IMR-90 (cell line): Measurements from ENCODE around the gene SIK2. TPM values are rescaled to one million over a fixed set of nuclear protein-coding genes. Genes with fewer than 3 reads are reported as not detected.

Experiments used
- ATAC-seq: fragments of 200-7000 bp; cut with Tn5 transposase; 2 replicates; pipeline ENCODE4 v1.9.1; 2020; ENCODE audit warnings: low read depth, mild to moderate bottlenecking, moderate library complexity
- BruUV-seq: library from RNA; stranded (reverse); fragments of 400-500 nt; replicated peaks from 2 replicates; lab custom pipeline; 2021; lab: Mats Ljungman, UMichigan
- CTCF ChIA-PET: fragments of 300-600 bp; formaldehyde crosslinking; extraction: SDS; loops from one replicate; lab custom pipeline; 2021; ENCODE audit warnings: antibody characterized with exemption; lab: Yijun Ruan, JAX
- POLR2A ChIA-PET: fragments of 300-600 bp; sonication (Branson Sonifier 250); formaldehyde crosslinking; loops from one replicate; lab custom pipeline; 2022; ENCODE audit warnings: antibody characterized with exemption; ENCODE audit not compliant: unreplicated experiment; lab: Charles Lee
- DNase-seq: peaks from one replicate; pipeline ENCODE4 v3.0.0; 2013
- H2AFZ ChIP-seq: replicated peaks from 2 replicates; pipeline ENCODE3; 2013; ENCODE audit warnings: low read length, mild to moderate bottlenecking; ENCODE audit not compliant: poor library complexity
- H2AK5ac ChIP-seq: 2 replicates; pipeline ENCODE4 v1.6.1; 2013; ENCODE audit warnings: low read depth, low read length, inconsistent platforms
- H2AK9ac ChIP-seq: replicated peaks from 2 replicates; pipeline ENCODE3; 2013; ENCODE audit warnings: mild to moderate bottlenecking, low read depth, low read length, moderate library complexity; ENCODE audit not compliant: poor library complexity
- H2BK120ac ChIP-seq: 2 replicates; pipeline ENCODE4 v1.6.1; 2013; ENCODE audit warnings: low read depth, low read length, inconsistent platforms
- H2BK15ac ChIP-seq: 3 replicates; pipeline ENCODE4 v1.6.1; 2013; ENCODE audit warnings: low read depth, low read length, inconsistent platforms
- H2BK20ac ChIP-seq: 2 replicates; pipeline ENCODE4 v1.6.1; 2013; ENCODE audit warnings: low read depth, mild to moderate bottlenecking, inconsistent platforms, low read length, moderate library complexity
- H2BK5ac ChIP-seq: 2 replicates; pipeline ENCODE4 v1.6.1; 2013; ENCODE audit warnings: mild to moderate bottlenecking, low read depth, low read length, inconsistent platforms; ENCODE audit not compliant: poor library complexity, severe bottlenecking
- H3K14ac ChIP-seq: replicated peaks from 2 replicates; pipeline ENCODE4 v1.6.1; 2013; ENCODE audit warnings: low read depth, low read length, inconsistent platforms
- H3K18ac ChIP-seq: 2 replicates; pipeline ENCODE4 v1.6.1; 2013; ENCODE audit warnings: low read depth, low read length, control low read depth
- H3K23ac ChIP-seq: 2 replicates; pipeline ENCODE4 v1.6.1; 2013; ENCODE audit warnings: low read depth, low read length, inconsistent platforms
- H3K27ac ChIP-seq: 2 replicates; pipeline ENCODE4 v1.5.1; 2013; ENCODE audit warnings: mild to moderate bottlenecking, control low read depth, low read length; ENCODE audit not compliant: insufficient read depth
- H3K27me3 ChIP-seq: 2 replicates; pipeline ENCODE4 v1.6.1; 2013; ENCODE audit warnings: low read length; ENCODE audit not compliant: control insufficient read depth, insufficient read depth
- H3K36me3 ChIP-seq: 2 replicates; pipeline ENCODE4 v1.6.1; 2013; ENCODE audit warnings: low read length, mixed read lengths; ENCODE audit not compliant: control insufficient read depth, insufficient read depth
- H3K4ac ChIP-seq: 2 replicates; pipeline ENCODE4 v1.6.1; 2013; ENCODE audit warnings: low read depth, low read length, inconsistent platforms
- H3K4me1 ChIP-seq: 2 replicates; pipeline ENCODE4 v1.6.1; 2013; ENCODE audit warnings: low read length, mixed read lengths; ENCODE audit not compliant: control insufficient read depth, insufficient read depth
- H3K4me2 ChIP-seq: 2 replicates; pipeline ENCODE4 v1.6.1; 2013; ENCODE audit warnings: low read depth, mild to moderate bottlenecking, control low read depth, low read length, moderate library complexity
- H3K4me3 ChIP-seq: 2 replicates; pipeline ENCODE4 v1.5.1; 2013; ENCODE audit warnings: low read depth, mild to moderate bottlenecking, control low read depth, low read length, moderate library complexity; ENCODE audit not compliant: insufficient read depth
- H3K56ac ChIP-seq: 2 replicates; pipeline ENCODE4 v1.6.1; 2013; ENCODE audit warnings: low read length, inconsistent platforms; ENCODE audit not compliant: insufficient read depth; ENCODE audit errors: extremely low read depth
- H3K79me1 ChIP-seq, 2 experiments: 2 replicates each; pipeline ENCODE4 v1.6.1; 2013; ENCODE audit warnings: low read length in 2 of 2, inconsistent platforms in 1 of 2, low read depth in 1 of 2
- H3K9ac ChIP-seq: 2 replicates; pipeline ENCODE4 v1.6.1; 2013; ENCODE audit warnings: low read depth, low read length, control low read depth
- H3K9me1 ChIP-seq: 2 replicates; pipeline ENCODE4 v1.6.1; 2013; ENCODE audit warnings: low read length, inconsistent platforms; ENCODE audit not compliant: insufficient read depth
- H3K9me3 ChIP-seq: 2 replicates; pipeline ENCODE4 v1.6.1; 2013; ENCODE audit warnings: low read length; ENCODE audit not compliant: control insufficient read depth, insufficient read depth
- H4K20me1 ChIP-seq: 2 replicates; pipeline ENCODE4 v1.6.1; 2013; ENCODE audit warnings: low read length, inconsistent platforms; ENCODE audit not compliant: insufficient read depth
- H4K5ac ChIP-seq: 2 replicates; pipeline ENCODE4 v1.6.1; 2013; ENCODE audit warnings: mild to moderate bottlenecking, low read depth, low read length, control low read depth
- H4K8ac ChIP-seq, 2 experiments: 2 replicates each; pipeline ENCODE4 v1.6.1; 2013; ENCODE audit warnings: low read depth in 2 of 2, low read length in 2 of 2, control low read depth in 1 of 2, inconsistent platforms in 1 of 2
- H4K91ac ChIP-seq: 2 replicates; pipeline ENCODE4 v1.6.1; 2013; ENCODE audit warnings: low read depth, low read length, inconsistent platforms; ENCODE audit not compliant: insufficient read depth
- BHLHE40 ChIP-seq: fragments of 150-350 bp; IDR thresholded peaks from 2 replicates; pipeline ENCODE4 v1.6.1; 2016; ENCODE audit warnings: mild to moderate bottlenecking, low read depth, low read length
- CEBPB ChIP-seq: IDR thresholded peaks from 2 replicates; pipeline ENCODE4 v1.6.1; 2012; ENCODE audit warnings: low read depth, low read length, improper control_type of control experiment
- CHD1 ChIP-seq: IDR thresholded peaks from 2 replicates; pipeline ENCODE4 v1.6.1; 2012; ENCODE audit warnings: low read depth, low read length, improper control_type of control experiment
- CTCF ChIP-seq: conservative IDR thresholded peaks from 2 replicates; pipeline ENCODE4 v1.5.1; 2012; ENCODE audit warnings: mild to moderate bottlenecking, low read depth, low read length, improper control_type of control experiment
- FOS ChIP-seq: fragments of 150-350 bp; IDR thresholded peaks from 2 replicates; pipeline ENCODE4 v1.6.1; 2016; ENCODE audit warnings: low read depth, low read length
- MAFK ChIP-seq: IDR thresholded peaks from 2 replicates; pipeline ENCODE4 v1.6.1; 2012; ENCODE audit warnings: low read depth, low read length, improper control_type of control experiment
- MAZ ChIP-seq: IDR thresholded peaks from 2 replicates; pipeline ENCODE4 v1.6.1; 2012; ENCODE audit warnings: low read depth, mild to moderate bottlenecking, low read length, improper control_type of control experiment, moderate library complexity, borderline replicate concordance
- MXI1 ChIP-seq: IDR thresholded peaks from 2 replicates; pipeline ENCODE4 v1.6.1; 2012; ENCODE audit warnings: low read depth, mild to moderate bottlenecking, low read length, moderate library complexity, borderline replicate concordance
- NFE2L2 ChIP-seq: fragments of 150-350 bp; IDR thresholded peaks from 2 replicates; pipeline ENCODE4 v1.6.1; 2016; ENCODE audit warnings: low read depth, mild to moderate bottlenecking, low read length
- POLR2A ChIP-seq: IDR thresholded peaks from 2 replicates; pipeline ENCODE4 v1.6.1; 2012; ENCODE audit warnings: mild to moderate bottlenecking, low read depth, low read length
- RAD21 ChIP-seq: IDR thresholded peaks from 2 replicates; pipeline ENCODE4 v1.6.1; 2012; ENCODE audit warnings: low read length, improper control_type of control experiment
- RCOR1 ChIP-seq: IDR thresholded peaks from 2 replicates; pipeline ENCODE4 v1.6.1; 2012; ENCODE audit warnings: mild to moderate bottlenecking, low read length, improper control_type of control experiment; ENCODE audit not compliant: insufficient replicate concordance
- RFX5 ChIP-seq: IDR thresholded peaks from 2 replicates; pipeline ENCODE4 v1.8.0; 2012; ENCODE audit warnings: low read depth, mild to moderate bottlenecking, low read length, moderate library complexity
- SMC3 ChIP-seq: fragments of 150-350 bp; IDR thresholded peaks from 2 replicates; pipeline ENCODE4 v1.6.1; 2016; ENCODE audit warnings: low read depth, mild to moderate bottlenecking, antibody characterized with exemption, low read length, moderate library complexity
- WGBS, 2 experiments: methylation state at CpG; one replicate each; pipeline versions ENCODE4 v1.1.5 to v1.1.7; 2013; ENCODE audit warnings: missing lambda C conversion rate in 2 of 2; ENCODE audit not compliant: insufficient read length in 1 of 2; ENCODE audit errors: extremely low coverage in 2 of 2; 5-methylcytosine and 5-hydroxymethylcytosine counted together
- dilution Hi-C: fragments of 300-500 bp; cut with HindIII; formaldehyde crosslinking; loops from one replicate; pipeline ENCODE4 v1.14.3; 2018; ENCODE audit warnings: low sequenced_read_pairs; ENCODE audit not compliant: unreplicated experiment
- in situ Hi-C: fragments of 300-500 bp; cut with MboI; formaldehyde crosslinking; loops from 3 replicates; pipeline ENCODE4 v1.14.3; 2019; ENCODE audit warnings: low sequenced_read_pairs, inconsistent platforms, mixed read lengths
- intact Hi-C: fragments of 100-400 bp; cut with micrococcal nuclease; formaldehyde crosslinking; loops from 2 replicates; pipeline ENCODE4 v1.10.0; 2022
- polyA plus RNA-seq, 3 experiments: library from polyadenylated mRNA; depleted of rRNA; stranded (reverse); fragments of >200 nt; gene quantifications; 2 replicates each; pipeline ENCODE4 v1.2.3, GENCODE V29; 2012; ENCODE audit warnings: low replicate concordance in 1 of 3
- total RNA-seq: library from RNA; depleted of rRNA; stranded (reverse); fragments of >200 nt; gene quantifications from 2 replicates; pipeline ENCODE4 v1.2.3, GENCODE V29; 2012
- TF ChIP-seq, protein P1 (sequence below): fragments of 150-350 bp; IDR thresholded peaks from 2 replicates; pipeline ENCODE4 v1.6.1; 2017; ENCODE audit warnings: mild to moderate bottlenecking, antibody characterized with exemption, low read length, low read depth
- TF ChIP-seq, protein P2 (sequence below): fragments of 150-350 bp; IDR thresholded peaks from 2 replicates; pipeline ENCODE4 v1.6.1; 2016; ENCODE audit warnings: low read depth, mild to moderate bottlenecking, low read length, moderate library complexity, borderline replicate concordance

Gene SIK2
- total and polyA plus RNA-seq, 2 of the 4 experiments (the other 2 are of a cell fraction) = 7.9 to 10.4 TPM

- H2AK5ac ChIP-seq = no peak overlapping the region
- H3K18ac ChIP-seq = no peak overlapping the region
- ATAC-seq (no peak), DNase-seq (no peak)
- peaks cover 30% of the 10 kb centered on the region for H3K36me3 ChIP-seq
- H3K4me1 ChIP-seq = peaks cover 6% of the 10 kb centered on the region
- no CpG with 5 or more reads among the region's 1 CpG for WGBS, 2 experiments
- H3K9me3 ChIP-seq = no peaks in the 10 kb centered on the region
- CTCF ChIA-PET = no interaction called here
- no peak overlapping the region for H2BK15ac ChIP-seq
- peaks cover 28 to 36% of the 10 kb centered on the region in 2 experiments for H3K79me1 ChIP-seq
- no peak overlapping the region for H3K27ac ChIP-seq
- no peak overlapping the region for H2AFZ ChIP-seq
- no peaks in the 10 kb centered on the region for H4K20me1 ChIP-seq
- peaks cover 15% of the 10 kb centered on the region for H3K9me1 ChIP-seq
- no peak overlapping the region for H3K56ac ChIP-seq
- dilution Hi-C loops = no loop called here
- in situ Hi-C loops = no loop called here
- H3K4ac ChIP-seq = no peak overlapping the region
- no peak overlapping the region for H4K5ac ChIP-seq
- H3K14ac ChIP-seq = no peak overlapping the region
- no peak overlapping the region for H3K4me2 ChIP-seq
- no peak overlapping the region for H3K9ac ChIP-seq
- no peak overlapping the region for H2BK20ac ChIP-seq
- no peak overlapping the region for H3K4me3 ChIP-seq
- no peak overlapping the region for H4K91ac ChIP-seq
- no peak for TF ChIP-seq MAZ
- no peak for TF ChIP-seq MXI1
- TF ChIP-seq, protein P1, sequence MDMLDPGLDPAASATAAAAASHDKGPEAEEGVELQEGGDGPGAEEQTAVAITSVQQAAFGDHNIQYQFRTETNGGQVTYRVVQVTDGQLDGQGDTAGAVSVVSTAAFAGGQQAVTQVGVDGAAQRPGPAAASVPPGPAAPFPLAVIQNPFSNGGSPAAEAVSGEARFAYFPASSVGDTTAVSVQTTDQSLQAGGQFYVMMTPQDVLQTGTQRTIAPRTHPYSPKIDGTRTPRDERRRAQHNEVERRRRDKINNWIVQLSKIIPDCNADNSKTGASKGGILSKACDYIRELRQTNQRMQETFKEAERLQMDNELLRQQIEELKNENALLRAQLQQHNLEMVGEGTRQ = no peak
- TF ChIP-seq CEBPB = no peak
- TF ChIP-seq RFX5 = no peak
- no peak for TF ChIP-seq CTCF
- no peak for TF ChIP-seq POLR2A
- TF ChIP-seq NFE2L2 = no peak
- no peak for TF ChIP-seq RCOR1
- TF ChIP-seq SMC3 = no peak
- TF ChIP-seq, protein P2, sequence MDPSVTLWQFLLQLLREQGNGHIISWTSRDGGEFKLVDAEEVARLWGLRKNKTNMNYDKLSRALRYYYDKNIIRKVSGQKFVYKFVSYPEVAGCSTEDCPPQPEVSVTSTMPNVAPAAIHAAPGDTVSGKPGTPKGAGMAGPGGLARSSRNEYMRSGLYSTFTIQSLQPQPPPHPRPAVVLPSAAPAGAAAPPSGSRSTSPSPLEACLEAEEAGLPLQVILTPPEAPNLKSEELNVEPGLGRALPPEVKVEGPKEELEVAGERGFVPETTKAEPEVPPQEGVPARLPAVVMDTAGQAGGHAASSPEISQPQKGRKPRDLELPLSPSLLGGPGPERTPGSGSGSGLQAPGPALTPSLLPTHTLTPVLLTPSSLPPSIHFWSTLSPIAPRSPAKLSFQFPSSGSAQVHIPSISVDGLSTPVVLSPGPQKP = no peak
- no peak for TF ChIP-seq RAD21
- no peak for TF ChIP-seq MAFK
- no peak for TF ChIP-seq CHD1
- no peak for TF ChIP-seq BHLHE40
- no peak for TF ChIP-seq FOS
- intact Hi-C loops = no loop called here
- no peak overlapping the region for H2BK120ac ChIP-seq
- H2AK9ac ChIP-seq = no peak overlapping the region
- no TSS peak for BruUV-seq
- POLR2A ChIA-PET = no interaction called here
- no peaks in the 10 kb centered on the region for H3K27me3 ChIP-seq
- no peak overlapping the region for H3K23ac ChIP-seq
- H4K8ac ChIP-seq = no peak overlapping the region
- H2BK5ac ChIP-seq = no peak overlapping the region
These were observed 101.3 kb downstream of the SIK2 start for GRCh38 chr11:111703576-111703975.
